HepG2 (cell line): Measurements from ENCODE around the gene KITLG. TPM values are rescaled to one million over a fixed set of nuclear protein-coding genes. Genes with fewer than 3 reads are reported as not detected.

Experiments used
- GATA4 ChIP-seq: sonication (generic); IDR thresholded peaks from 2 replicates; pipeline ENCODE4 v1.6.1; 2016; ENCODE audit warnings: antibody characterized with exemption, low read depth, borderline replicate concordance
- LBX2 ChIP-seq: sonication (generic); formaldehyde crosslinking; IDR thresholded peaks from 2 replicates; pipeline ENCODE4 v1.5.0; 2020; ENCODE audit warnings: missing genetic modification reagents, mild to moderate bottlenecking, borderline replicate concordance
- NKX3-1 ChIP-seq: sonication (generic); formaldehyde crosslinking; IDR thresholded peaks from 2 replicates; pipeline ENCODE4 v1.5.0; 2020; ENCODE audit warnings: missing genetic modification reagents
- NONO ChIP-seq, 2 experiments: fragments of 450-650 bp in 1 of 2; sonication (generic) in 1 of 2; formaldehyde crosslinking in 1 of 2; IDR thresholded peaks in 1 of 2; conservative IDR thresholded peaks in 1 of 2; 2 replicates each; pipeline versions ENCODE4 v1.6.1 to v1.8.0; 2017 to 2022; ENCODE audit warnings: mild to moderate bottlenecking in 1 of 2, missing genetic modification reagents in 1 of 2, moderate library complexity in 1 of 2
- ZNF354B ChIP-seq: sonication (generic); formaldehyde crosslinking; IDR thresholded peaks from 2 replicates; pipeline ENCODE4 v1.8.0; 2022; ENCODE audit warnings: mild to moderate bottlenecking, missing genetic modification reagents
- polyA plus RNA-seq, 8 experiments: library from polyadenylated mRNA; depleted of rRNA in 3 of 8; stranded (reverse) in 7 of 8; unstranded in 1 of 8; fragments of >200 nt; fragmentation: Illumina TruSeq in 4 of 8; extraction: Trizol in 4 of 8; gene quantifications; 2 replicates each; pipeline versions ENCODE4 v1.2.1 to v1.2.3, GENCODE V29; 2011 to 2016; ENCODE audit warnings: low read depth in 4 of 8, missing spikeins in 1 of 8, mixed read lengths in 1 of 8; ENCODE audit not compliant: insufficient read depth in 1 of 8
- total RNA-seq, 5 experiments: library from RNA; depleted of rRNA; stranded (reverse); fragments of >200 nt; fragmentation: Illumina TruSeq; extraction: Trizol; gene quantifications; 2 replicates each; pipeline ENCODE4 v1.2.3, GENCODE V29; 2016; ENCODE audit warnings: low read depth in 1 of 5
- TF ChIP-seq, protein P1 (sequence below): sonication (generic); formaldehyde crosslinking; IDR thresholded peaks from 2 replicates; pipeline ENCODE4 v1.4.0; 2020; ENCODE audit warnings: mild to moderate bottlenecking, missing genetic modification reagents

Gene KITLG
- total and polyA plus RNA-seq, 2 of the 13 experiments (the other 11 are each of a cell fraction or from before 2014, with no cell fraction given), result 0.66 to 4.3 TPM

- TF ChIP-seq, protein P1, sequence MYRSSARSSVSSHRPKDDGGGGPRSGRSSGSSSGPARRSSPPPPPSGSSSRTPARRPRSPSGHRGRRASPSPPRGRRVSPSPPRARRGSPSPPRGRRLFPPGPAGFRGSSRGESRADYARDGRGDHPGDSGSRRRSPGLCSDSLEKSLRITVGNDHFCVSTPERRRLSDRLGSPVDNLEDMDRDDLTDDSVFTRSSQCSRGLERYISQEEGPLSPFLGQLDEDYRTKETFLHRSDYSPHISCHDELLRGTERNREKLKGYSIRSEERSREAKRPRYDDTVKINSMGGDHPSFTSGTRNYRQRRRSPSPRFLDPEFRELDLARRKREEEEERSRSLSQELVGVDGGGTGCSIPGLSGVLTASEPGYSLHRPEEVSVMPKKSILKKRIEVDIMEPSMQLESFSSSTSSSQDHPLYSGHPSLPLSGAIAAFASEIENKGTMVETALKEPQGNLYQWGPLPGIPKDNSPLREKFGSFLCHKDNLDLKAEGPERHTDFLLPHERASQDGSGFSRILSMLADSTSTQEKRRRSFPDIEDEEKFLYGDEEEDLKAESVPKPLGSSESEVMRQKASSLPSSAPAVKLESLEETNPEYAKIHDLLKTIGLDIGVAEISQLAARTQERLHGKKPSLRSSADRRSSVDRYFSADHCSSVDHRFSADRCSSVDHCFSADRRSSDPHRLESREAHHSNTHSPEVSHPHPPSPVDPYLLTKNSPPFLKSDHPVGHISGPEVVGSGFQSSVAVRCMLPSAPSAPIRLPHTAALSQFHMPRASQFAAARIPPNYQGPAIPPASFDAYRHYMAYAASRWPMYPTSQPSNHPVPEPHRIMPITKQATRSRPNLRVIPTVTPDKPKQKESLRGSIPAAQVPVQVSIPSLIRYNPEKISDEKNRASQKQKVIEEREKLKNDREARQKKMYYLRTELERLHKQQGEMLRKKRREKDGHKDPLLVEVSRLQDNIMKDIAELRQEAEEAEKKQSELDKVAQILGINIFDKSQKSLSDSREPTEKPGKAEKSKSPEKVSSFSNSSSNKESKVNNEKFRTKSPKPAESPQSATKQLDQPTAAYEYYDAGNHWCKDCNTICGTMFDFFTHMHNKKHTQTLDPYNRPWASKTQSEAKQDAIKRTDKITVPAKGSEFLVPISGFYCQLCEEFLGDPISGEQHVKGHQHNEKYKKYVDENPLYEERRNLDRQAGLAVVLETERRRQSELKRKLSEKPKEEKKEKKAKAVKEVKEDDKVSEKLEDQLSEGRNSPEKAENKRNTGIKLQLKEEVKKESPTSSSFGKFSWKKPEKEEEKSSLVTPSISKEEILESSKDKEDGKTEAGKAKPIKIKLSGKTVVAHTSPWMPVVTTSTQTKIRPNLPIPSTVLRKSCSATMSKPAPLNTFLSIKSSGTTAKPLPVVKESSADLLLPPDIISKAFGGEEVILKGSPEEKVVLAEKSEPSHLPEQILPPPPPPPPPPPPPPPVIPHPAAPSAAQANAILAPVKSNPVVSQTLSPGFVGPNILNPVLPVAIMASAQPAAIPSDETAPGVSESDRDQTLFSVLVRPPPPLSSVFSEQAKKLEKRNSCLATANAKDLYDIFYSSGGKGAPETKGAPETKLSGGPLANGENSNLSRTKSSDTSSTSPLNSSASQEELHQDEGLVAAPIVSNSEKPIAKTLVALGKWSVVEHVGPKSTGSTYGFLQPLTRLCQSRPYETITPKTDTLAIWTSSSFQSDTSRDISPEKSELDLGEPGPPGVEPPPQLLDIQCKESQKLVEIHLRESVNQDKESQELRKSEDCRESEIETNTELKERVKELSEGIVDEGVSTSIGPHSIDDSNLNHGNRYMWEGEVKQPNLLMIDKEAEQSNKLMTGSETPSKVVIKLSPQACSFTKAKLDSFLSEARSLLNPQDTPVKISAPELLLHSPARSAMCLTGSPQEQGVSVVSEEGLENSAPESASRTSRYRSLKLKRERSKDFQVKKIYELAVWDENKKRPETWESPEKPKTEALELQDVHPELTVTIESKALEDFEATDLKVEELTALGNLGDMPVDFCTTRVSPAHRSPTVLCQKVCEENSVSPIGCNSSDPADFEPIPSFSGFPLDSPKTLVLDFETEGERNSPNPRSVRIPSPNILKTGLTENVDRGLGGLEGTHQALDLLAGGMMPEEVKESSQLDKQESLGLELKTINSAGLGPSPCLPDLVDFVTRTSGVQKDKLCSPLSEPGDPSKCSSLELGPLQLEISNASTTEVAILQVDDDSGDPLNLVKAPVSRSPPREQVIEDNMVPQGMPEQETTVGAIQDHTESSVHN (CRISPR knock-in tag), result no peak
- TF ChIP-seq GATA4 (no peak), NONO (IDR thresholded peaks at IDR 0.05) (no peak), NONO (CRISPR knock-in tag; conservative IDR thresholded peaks at IDR 0.05) (no peak), ZNF354B (no peak), LBX2 (CRISPR knock-in tag) (no peak), NKX3-1 (CRISPR knock-in tag) (no peak)
Measured at GRCh38 chr12:88468581-88468980, 111.7 kb downstream of the KITLG start (continued).
